ENCODE results near the gene ATP6V0A4.
A peak's percentile ranks its signal among the peaks of the same experiment; 100 is the strongest.
"Not testable (repeated sequence)": the region's sequence is repeated elsewhere in the genome, so short reads cannot be mapped to it uniquely, and the experiment has no call there.

The ATP6V0A4 gene

DNA sequence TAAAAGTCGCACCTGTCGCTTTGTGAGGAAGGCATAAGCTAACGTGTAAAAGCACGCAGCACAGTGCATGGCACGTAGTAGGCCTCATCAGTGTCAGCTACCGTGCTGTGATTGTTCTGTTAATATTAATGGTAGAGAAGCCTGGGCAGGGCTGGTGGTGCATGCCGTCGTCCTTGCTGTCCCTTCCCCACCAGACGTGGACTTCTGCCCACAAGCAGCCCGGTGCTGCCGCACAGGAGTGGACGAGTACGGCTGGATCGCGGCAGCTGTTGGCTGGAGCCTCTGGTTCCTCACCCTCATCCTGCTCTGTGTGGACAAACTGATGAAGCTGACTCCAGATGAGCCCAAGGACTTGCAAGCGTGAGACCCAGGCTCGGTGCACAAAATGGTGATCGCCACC, 4.7 kb upstream of the ATP6V0A4 start:
- no peak for DNase-seq (ENCODE audit: low spot score)

- DNase-seq (ENCODE audit: low spot score) = no peak
Measured at GRCh38 chr7:138801256-138801655, 3.3 kb upstream of the ATP6V0A4 start.

- peak; percentile 35 for DNase-seq (ENCODE audit: low spot score)
Measured at GRCh38 chr7:138799336-138800000, 1.5 kb upstream of the ATP6V0A4 start.

DNA sequence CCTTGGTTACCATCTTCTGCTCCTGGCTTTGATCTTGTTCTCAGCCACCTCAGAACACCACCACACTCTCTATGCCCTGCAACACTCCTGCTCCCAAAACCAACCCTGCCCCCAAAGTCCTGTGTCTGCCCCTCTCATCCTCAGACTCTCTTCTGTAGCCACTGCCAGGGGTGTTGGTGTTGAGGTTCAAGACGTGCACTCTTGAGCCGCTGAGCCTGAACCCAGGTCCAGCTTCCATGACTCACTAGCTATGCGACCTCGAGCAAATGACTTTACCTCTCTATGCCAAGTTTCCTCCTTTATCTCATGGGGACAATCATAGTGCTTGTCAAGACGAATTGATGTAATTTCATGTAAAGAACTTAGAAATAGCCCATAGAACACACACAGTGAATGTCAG, 840 bp upstream of the ATP6V0A4 start:
- DNase-seq (ENCODE audit: low spot score) = peak; percentile 18

GRCh38 chr7:138797046-138797445, 950 bp downstream of the ATP6V0A4 start:
- not testable (repeated sequence) for DNase-seq (ENCODE audit: low spot score)

GRCh38 chr7:138796038-138796615, 1.9 kb downstream of the ATP6V0A4 start:
- peak; percentile 62 for DNase-seq (ENCODE audit: low spot score)

DNA sequence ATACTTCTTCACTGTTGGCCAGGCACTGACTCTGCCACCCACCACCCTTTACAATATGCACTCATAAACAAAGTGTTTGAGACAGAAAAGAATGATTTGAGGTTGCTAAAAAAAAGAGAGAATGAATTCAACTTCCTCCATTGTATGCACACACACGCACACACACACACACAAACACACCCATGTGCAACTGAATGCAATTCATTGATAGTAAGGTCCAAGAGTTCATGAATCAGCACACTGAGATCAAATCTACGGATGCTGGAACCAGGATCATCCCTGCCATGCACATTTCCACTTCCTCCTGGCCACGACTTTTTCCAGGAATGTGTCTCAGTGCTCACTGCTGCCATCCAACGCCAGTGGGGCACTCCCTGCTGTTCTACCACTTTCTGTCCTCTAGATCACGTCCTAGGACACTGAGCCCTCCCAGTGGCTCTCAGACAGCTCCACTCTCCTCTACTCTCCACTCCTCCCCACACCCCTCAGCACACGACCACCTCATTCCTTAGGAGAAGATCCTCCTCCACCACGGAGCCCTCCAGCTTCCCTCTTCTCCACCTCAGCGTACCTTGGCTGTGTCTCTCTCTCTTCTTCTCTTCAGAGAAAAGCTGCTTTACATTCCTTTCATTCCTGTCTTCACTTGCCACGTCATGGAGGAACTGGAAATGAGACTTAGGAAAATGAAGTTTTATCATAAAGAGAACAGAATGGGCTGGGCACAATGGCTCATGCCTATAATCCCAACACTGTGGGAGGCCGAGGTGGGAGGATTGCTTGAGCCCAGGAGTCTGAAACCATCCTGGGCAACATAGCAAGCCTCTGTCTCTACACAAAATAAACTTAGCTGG, 12.2 kb downstream of the ATP6V0A4 start:
- peak; percentile 81 for DNase-seq (ENCODE audit: low spot score)

DNA sequence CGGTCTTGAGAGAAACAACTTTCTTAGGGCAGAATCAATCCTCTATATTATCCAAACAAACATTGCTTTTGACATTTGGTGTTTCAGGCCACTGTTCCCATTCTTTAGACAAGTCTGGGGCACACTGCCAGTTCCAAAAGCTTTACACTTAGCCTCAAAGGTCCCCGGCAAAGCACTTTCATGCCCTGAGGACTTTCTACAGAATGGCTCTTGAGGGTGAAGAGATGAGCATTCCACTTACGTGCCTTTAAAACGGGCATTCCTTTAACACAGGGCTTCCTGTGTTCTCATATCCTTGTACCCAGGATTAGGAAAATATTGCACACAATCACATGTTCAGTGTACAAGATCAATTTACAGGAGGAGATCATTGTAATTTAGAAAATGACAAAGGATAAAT, 13.3 kb downstream of the ATP6V0A4 start:
- DNase-seq (ENCODE audit: low spot score) = no peak

GRCh38 chr7:138781004-138781403, 17.0 kb downstream of the ATP6V0A4 start:
- no peak for DNase-seq (ENCODE audit: low spot score)

DNA sequence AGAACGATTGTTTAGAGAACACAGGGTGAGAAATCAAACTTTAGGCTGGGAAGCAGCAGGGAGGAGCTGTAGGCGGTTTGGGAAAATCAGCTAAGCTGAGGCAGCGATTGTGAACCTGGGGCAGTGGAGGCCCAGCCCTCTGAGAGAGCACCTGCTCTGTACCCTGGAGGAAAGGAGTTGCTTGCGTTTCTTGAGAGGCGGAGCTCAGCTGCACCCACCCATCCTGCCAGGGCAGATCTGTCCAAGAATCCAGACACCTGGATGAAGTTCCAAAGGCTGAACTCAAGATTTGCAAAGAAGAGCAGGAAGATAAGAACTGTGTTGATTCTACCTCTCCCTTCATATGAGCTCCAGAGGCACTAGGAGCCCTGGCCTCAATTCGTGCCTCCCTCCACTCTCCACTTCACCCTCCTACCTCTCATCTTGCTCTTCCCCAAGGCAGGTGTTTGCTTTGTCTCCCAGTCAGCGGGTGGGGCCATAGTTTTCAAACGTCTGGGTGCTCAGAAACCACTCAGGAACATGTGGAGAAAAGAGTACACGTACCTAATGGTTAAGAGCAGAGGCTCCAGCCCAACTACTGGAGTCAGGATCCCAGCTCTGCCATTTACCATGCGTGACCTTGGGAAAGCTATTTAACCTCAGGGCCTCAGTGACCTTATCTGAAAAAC, 21.7 kb downstream of the ATP6V0A4 start:
- DNase-seq (ENCODE audit: low spot score) = no peak

DNA sequence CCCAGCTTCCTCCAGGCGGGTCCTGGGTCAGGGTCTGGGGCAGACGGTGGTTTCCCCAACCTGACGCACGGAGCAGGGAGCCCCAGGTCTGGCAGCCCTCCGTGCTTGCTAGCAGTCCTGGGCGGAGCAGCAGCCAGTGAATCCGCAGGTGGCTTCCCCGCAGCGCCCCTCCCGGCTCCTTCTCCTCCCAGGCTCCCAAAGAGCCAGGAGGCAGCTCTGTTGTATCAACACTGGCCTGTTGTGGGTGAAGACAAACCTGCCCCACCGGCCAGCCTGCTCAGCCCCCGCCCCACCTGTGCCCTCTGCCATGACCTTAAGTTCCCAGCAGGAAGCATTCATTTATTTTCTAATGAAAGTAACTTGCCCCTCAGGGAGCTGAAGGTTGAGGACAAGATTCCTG, 24.2 kb downstream of the ATP6V0A4 start:
- DNase-seq (ENCODE audit: low spot score) = no peak

- DNase-seq (ENCODE audit: low spot score) = no peak
Measured at GRCh38 chr7:138773176-138773575, 24.8 kb downstream of the ATP6V0A4 start.

DNA sequence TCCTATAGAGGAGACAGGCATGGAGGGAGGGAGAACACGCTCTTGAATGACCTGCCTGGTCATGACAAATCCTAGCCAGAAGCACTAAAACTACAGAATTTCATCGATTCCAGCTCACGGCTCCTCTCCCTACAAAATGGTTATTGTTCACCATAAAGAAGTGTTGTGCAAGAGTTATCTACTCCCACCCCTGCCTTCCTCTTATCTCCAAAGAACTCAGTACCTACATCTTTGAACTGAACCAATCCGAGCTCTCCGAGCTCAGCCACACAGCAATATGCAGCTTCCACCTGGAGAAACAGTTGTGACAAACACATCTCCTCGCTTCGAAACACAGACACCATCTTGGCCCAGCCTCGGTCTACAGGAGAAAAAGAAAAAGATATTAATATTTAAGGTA, 27.1 kb downstream of the ATP6V0A4 start:
- DNase-seq (ENCODE audit: low spot score) = no peak

DNA sequence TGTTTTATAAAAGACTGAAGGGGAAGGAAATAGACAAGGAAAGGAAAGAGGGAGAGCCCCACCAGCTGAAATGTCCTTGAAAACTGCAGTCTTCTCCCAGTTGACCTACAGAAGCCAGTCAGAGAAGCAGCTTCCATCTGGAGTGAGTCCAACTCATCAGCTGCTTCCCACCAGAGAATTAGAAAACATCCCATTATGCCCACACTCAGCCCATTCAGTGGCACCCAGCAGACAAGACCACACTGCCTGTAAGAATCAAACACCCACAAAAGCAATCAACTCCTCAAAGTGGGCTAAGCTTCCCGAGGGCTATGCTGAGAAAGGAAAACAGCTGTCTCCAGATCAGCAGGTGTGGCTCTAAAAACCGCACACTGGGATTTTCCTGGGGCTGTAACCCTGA, 29.8 kb downstream of the ATP6V0A4 start:
- no peak for DNase-seq (ENCODE audit: low spot score)

DNA sequence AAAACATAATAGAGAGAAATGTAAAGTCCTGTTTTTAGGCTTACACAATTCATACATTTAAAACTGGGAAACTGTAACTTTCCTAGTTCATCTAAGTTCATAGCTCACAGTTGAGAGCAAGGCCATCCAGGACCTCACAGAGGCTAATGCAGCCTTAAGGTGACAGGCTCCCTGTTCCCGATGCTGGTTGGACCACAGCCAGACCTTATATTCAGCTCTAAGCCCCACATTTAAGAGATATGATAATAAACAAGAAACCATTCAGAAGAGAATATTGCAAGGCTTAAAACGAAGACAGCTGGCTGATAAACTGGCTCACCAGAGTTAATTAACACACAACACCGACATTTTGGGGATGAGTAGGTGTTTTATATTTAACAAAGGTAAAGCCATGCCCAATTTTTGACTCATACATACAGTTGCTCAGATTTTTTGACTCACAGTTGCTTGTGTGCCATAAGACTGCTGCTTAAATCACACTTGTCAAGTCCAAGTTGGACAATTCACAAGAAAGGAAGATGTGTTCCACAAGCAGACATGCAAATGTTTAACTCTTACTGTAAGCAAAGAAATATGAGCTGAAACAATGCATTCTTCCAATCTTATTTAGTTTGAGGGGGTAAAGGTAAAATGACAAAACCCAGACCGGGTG, 41.3 kb downstream of the ATP6V0A4 start:
- DNase-seq (ENCODE audit: low spot score) = peak; percentile 86

DNA sequence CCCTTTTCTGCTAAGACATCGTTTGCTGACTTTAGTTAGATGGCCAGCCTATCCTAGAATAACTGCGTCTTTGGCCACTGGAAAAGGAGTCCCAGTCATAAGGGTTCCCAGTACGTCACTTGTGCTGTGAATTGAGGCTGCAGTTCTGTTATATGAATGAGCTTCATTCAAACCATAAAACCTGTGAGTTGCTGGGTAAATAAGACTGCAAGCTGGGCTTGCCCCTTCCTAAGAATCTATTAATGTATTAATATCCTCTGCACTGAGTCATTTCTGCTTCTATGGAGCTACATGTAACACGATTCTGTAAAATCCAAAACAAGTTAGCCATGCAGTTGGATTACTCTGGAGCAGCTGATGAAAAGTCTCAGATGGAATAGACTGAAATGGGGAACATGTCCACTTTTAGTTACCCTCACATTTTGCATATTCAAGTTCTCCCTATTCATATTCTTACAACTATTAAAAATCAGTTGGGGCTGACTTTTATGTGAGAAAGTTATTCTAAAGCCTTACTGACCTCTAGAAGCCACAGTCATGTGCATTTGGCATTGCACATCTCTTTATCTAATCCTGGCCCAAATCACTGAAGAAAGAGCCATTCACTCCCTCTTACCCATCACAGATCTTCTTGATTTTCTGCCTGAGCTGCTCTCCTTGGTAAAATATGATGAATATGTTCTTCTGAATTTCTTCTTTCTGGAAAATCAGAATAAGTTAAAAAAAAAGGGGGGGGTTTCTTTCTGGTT, 42.0 kb downstream of the ATP6V0A4 start:
- DNase-seq (ENCODE audit: low spot score) = peak; percentile 43

GRCh38 chr7:138755331-138755747, 42.7 kb downstream of the ATP6V0A4 start:
- peak; percentile 46 for DNase-seq (ENCODE audit: low spot score)

DNA sequence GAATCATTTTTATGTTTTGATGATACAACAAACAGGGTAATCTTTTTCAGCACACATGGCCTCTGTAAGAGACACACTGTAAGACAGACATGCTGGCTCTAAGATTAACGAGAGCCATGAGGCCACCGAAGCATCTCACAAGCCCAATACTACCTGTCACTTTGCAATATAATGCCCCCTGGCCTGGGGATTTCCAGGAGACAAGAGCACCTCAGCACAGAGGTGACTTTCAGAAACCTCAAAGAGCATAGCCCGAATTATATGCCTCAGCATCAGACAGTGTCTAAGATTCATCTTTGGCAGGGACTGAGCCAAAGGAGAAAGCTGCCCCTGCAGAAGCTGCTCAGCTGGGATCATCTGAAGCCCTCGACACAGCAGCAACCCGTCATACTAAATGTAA, 44.4 kb downstream of the ATP6V0A4 start:
- DNase-seq (ENCODE audit: low spot score) = no peak

- no peak for DNase-seq (ENCODE audit: low spot score)
Measured at GRCh38 chr7:138753150-138753518, 44.9 kb downstream of the ATP6V0A4 start.

GRCh38 chr7:138752518-138753149, 45.4 kb downstream of the ATP6V0A4 start:
- DNase-seq (ENCODE audit: low spot score) = peak; percentile 100

GRCh38 chr7:138750901-138751464, 47.0 kb downstream of the ATP6V0A4 start:
- DNase-seq (ENCODE audit: low spot score) = no peak

Measured in kidney tubule cell (primary cell).